Activated gamma-delta T cell (primary cell): ENCODE data around the gene NELL1.
"Not testable (repeated sequence)": the region's sequence is repeated elsewhere in the genome, so short reads cannot be mapped to it uniquely, and the experiment has no call there.

Experiments used
- DNase-seq: peaks from one replicate; lab custom pipeline; 2025; lab: John Stamatoyannopoulos, UW

Gene NELL1

GRCh38 chr11:21110415-21110814 lies 441.0 kb downstream of the NELL1 start:
- DNase-seq, result no peak

- no peak for DNase-seq
Observed at GRCh38 chr11:21113876-21114275, 444.5 kb downstream of the NELL1 start.

- no peak for DNase-seq
Observed at GRCh38 chr11:21116009-21116408, 446.6 kb downstream of the NELL1 start.

GRCh38 chr11:21119411-21119810 lies 450.0 kb downstream of the NELL1 start:
- DNase-seq, result no peak

- no peak for DNase-seq
Observed at GRCh38 chr11:21121991-21122390, 452.6 kb downstream of the NELL1 start.

- DNase-seq, result no peak
Observed at GRCh38 chr11:21122523-21122922, 453.1 kb downstream of the NELL1 start.

- DNase-seq, result no peak
Observed at GRCh38 chr11:21132146-21132720, 462.8 kb downstream of the NELL1 start.

GRCh38 chr11:21133244-21133643 lies 463.9 kb downstream of the NELL1 start:
- DNase-seq, result no peak

- DNase-seq, result no peak
Observed at GRCh38 chr11:21133722-21134121, 464.3 kb downstream of the NELL1 start.

- no peak for DNase-seq
Observed at GRCh38 chr11:21137803-21138202, 468.4 kb downstream of the NELL1 start.

- not testable (repeated sequence) for DNase-seq
Observed at GRCh38 chr11:21141557-21141956, 472.2 kb downstream of the NELL1 start.

- no peak for DNase-seq
Observed at GRCh38 chr11:21142007-21142406, 472.6 kb downstream of the NELL1 start.

- no peak for DNase-seq
Observed at GRCh38 chr11:21144531-21144930, 475.1 kb downstream of the NELL1 start.

GRCh38 chr11:21148376-21148775 lies 479.0 kb downstream of the NELL1 start:
- DNase-seq, result no peak

GRCh38 chr11:21160140-21160539 lies 490.8 kb downstream of the NELL1 start:
- DNase-seq, result no peak

GRCh38 chr11:21169639-21170038 lies 500.3 kb downstream of the NELL1 start:
- no peak for DNase-seq

- no peak for DNase-seq
Observed at GRCh38 chr11:21173476-21173875, 504.1 kb downstream of the NELL1 start.

GRCh38 chr11:21174781-21175180 lies 505.4 kb downstream of the NELL1 start:
- no peak for DNase-seq

GRCh38 chr11:21177379-21177778 lies 508.0 kb downstream of the NELL1 start:
- no peak for DNase-seq

GRCh38 chr11:21179770-21180169 lies 510.4 kb downstream of the NELL1 start:
- no peak for DNase-seq

- DNase-seq, result no peak
Observed at GRCh38 chr11:21180182-21180581, 510.8 kb downstream of the NELL1 start.

GRCh38 chr11:21185959-21186358 lies 516.6 kb downstream of the NELL1 start:
- no peak for DNase-seq

- no peak for DNase-seq
Observed at GRCh38 chr11:21190181-21190580, 520.8 kb downstream of the NELL1 start.

GRCh38 chr11:21195995-21196394 lies 526.6 kb downstream of the NELL1 start:
- DNase-seq, result no peak

GRCh38 chr11:21198498-21198897 lies 529.1 kb downstream of the NELL1 start:
- DNase-seq, result no peak
